ENCODE measurements around the gene DCP1B.
"Not testable (repeated sequence)": the region's sequence is repeated elsewhere in the genome, so short reads cannot be mapped to it uniquely, and the experiment has no call there.

DCP1B gene

DNA sequence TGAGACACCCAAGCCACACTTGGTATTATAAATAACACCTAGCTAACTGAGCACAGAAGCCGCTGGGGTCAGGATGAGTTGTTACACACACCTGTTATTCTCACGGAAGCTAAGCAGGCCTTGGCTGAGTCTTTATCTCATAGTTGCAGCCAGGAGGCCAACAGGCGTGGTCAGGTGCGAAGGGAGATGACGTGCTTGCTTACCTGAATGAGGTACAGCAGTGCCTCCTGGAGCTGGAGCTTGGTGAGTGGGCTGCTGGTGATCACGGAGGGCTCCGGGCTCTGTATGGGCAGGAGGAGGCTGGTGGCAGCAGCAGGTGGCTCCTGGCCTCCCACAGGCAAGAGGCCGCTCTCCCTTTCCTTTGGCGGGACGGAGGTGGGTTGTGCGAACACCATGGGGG, 55.4 kb downstream of the DCP1B start:
- Histone ChIP-seq H3K4me1 (ENCODE audit: control insufficient read depth, insufficient read depth, low read length) (no peaks in the 10 kb centered on the region; the same call in 1 of the 2 replicates), H3K36me3 (ENCODE audit: control insufficient read depth, insufficient read depth, low read length) (peaks cover 13% of the 10 kb centered on the region; the same call in 1 of the 2 replicates), H3K27ac (ENCODE audit: low read length) (no peak overlapping the region), H3K4me3 (ENCODE audit: low read length) (no peak overlapping the region), H3K9me3 (ENCODE audit: control insufficient read depth, insufficient read depth, low read length) (no peaks in the 10 kb centered on the region), H3K27me3 (ENCODE audit: control insufficient read depth, insufficient read depth, low read length) (no peaks in the 10 kb centered on the region)
- no CpG with 5 or more reads among the region's 11 CpGs for WGBS (ENCODE audit: insufficient coverage, insufficient read length)
- no peak for DNase-seq (ENCODE audit: low read depth, low spot score)

GRCh38 chr12:1947081-1947480, 57.2 kb downstream of the DCP1B start:
- peaks cover 5% of the 10 kb centered on the region; the same call in 1 of the 2 replicates for H3K36me3 ChIP-seq (ENCODE audit: control insufficient read depth, insufficient read depth, low read length)
- H3K27me3 ChIP-seq (ENCODE audit: control insufficient read depth, insufficient read depth, low read length): no peaks in the 10 kb centered on the region
- peak overlapping the region; percentile 61 for H3K27ac ChIP-seq (ENCODE audit: low read length)
- no peaks in the 10 kb centered on the region for H3K9me3 ChIP-seq (ENCODE audit: control insufficient read depth, insufficient read depth, low read length)
- DNase-seq (ENCODE audit: low read depth, low spot score): no peak
- no CpG with 5 or more reads among the region's 1 CpG for WGBS (ENCODE audit: insufficient coverage, insufficient read length)
- H3K4me3 ChIP-seq (ENCODE audit: low read length): no peak overlapping the region
- no peaks in the 10 kb centered on the region; the same call in 1 of the 2 replicates for H3K4me1 ChIP-seq (ENCODE audit: control insufficient read depth, insufficient read depth, low read length)

DNA sequence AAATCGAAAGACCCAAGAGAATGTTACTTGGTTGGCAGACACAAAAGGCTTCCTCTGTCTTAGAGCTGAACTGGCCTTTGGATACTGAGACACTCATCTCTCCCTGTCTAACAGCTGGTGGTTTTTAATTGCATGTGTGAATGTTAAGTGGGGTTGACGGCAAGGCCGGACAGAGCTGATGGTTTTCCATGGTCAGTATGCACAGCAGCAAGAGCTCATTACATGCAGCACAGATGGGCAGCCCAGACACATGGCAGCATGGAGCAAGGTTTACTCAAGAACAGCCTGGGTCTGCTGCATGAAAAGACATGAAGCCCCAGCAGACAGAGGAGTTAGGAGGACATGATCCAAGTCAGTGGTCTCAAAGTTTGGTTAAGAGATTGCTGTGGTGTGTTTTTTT, 58.0 kb downstream of the DCP1B start:
- Histone ChIP-seq H3K4me3 (ENCODE audit: low read length) (no peak overlapping the region), H3K27ac (ENCODE audit: low read length) (no peak overlapping the region), H3K4me1 (ENCODE audit: control insufficient read depth, insufficient read depth, low read length) (no peaks in the 10 kb centered on the region; the same call in 1 of the 2 replicates), H3K36me3 (ENCODE audit: control insufficient read depth, insufficient read depth, low read length) (0 out of 2 replicates have a peak, but pooled peaks cover 5% of the 10 kb centered on the region), H3K9me3 (ENCODE audit: control insufficient read depth, insufficient read depth, low read length) (no peaks in the 10 kb centered on the region), H3K27me3 (ENCODE audit: control insufficient read depth, insufficient read depth, low read length) (no peaks in the 10 kb centered on the region)
- no peak for DNase-seq (ENCODE audit: low read depth, low spot score)
- no CpG with 5 or more reads among the region's 3 CpGs for WGBS (ENCODE audit: insufficient coverage, insufficient read length)

- WGBS (ENCODE audit: insufficient coverage, insufficient read length): no CpG with 5 or more reads among the region's 5 CpGs
These were observed 58.8 kb downstream of the DCP1B start for GRCh38 chr12:1945502-1945901.

DNA sequence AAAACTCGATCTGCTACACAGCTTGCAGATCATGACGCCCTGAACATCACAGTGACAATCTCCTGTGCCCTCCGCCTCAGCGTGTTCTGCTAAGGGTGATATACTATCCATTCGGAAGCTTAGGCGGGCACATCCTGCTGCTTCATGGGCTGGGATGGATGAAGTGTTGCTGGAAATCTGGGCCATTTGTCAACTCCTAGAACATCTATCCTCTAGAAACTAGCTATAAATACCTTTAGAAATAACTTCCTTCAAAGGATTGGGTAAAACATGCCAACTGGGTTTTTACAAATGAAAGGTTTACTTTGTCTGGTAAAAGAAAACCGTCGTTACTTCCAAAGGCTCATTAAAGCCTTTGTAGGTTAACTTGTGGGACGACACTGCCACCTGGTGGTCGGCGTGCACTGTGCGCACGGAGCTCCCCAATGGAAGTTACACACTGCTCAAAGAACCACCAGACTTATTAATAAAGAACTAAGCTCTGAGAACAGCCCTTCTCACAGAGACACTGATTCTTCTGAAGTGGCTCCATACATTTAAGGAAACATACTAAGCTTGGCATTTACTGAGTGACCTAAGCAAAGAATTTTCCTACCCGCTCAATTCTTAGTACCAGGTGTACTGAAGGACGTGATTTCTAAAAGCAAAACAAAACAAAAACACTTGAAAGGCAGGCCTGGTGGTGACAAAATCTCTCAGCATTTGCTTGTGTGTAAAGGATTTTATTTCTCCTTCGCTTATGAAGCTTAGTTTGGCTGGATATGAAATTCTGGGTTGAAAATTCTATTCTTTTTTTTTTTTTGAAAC, 64.3 kb downstream of the DCP1B start:
- no peak overlapping the region for H3K27ac ChIP-seq (ENCODE audit: low read length)
- no peak overlapping the region for H3K4me3 ChIP-seq (ENCODE audit: low read length)

More at GRCh38 chr12:1945502-1945901, 58.8 kb downstream of the DCP1B start:
- H3K4me3 ChIP-seq (ENCODE audit: low read length); H3K27ac ChIP-seq (ENCODE audit: low read length); H3K36me3 ChIP-seq (ENCODE audit: control insufficient read depth, insufficient read depth, low read length); H3K9me3 ChIP-seq (ENCODE audit: control insufficient read depth, insufficient read depth, low read length); DNase-seq (ENCODE audit: low read depth, low spot score); H3K4me1 ChIP-seq (ENCODE audit: control insufficient read depth, insufficient read depth, low read length); H3K27me3 ChIP-seq (ENCODE audit: control insufficient read depth, insufficient read depth, low read length): not testable (repeated sequence)

DNA sequence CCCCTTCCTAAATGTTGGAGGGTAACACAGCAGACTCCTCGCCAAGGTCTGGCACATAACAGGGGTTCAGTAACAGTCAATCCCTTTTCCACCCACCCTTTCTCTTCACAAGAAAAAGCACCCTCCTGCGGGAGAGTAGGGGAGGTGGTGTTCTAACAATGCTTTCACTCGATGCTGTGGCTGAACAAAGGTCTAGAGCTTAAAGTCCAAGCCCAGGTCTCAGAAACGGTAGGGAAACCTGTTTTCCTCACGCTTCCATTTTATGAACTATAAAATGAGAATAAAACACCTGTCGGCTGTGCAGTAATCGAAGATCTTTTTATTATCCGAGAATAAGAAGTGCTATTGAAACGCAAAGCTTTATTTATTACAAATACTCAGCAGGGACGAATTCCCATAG, 64.9 kb downstream of the DCP1B start:
- no peak for DNase-seq (ENCODE audit: low read depth, low spot score)
- no peak overlapping the region for H3K4me3 ChIP-seq (ENCODE audit: low read length)
- H3K36me3 ChIP-seq (ENCODE audit: control insufficient read depth, insufficient read depth, low read length): no peaks in the 10 kb centered on the region
- H3K9me3 ChIP-seq (ENCODE audit: control insufficient read depth, insufficient read depth, low read length): no peaks in the 10 kb centered on the region
- H3K4me1 ChIP-seq (ENCODE audit: control insufficient read depth, insufficient read depth, low read length): no peaks in the 10 kb centered on the region; the same call in 1 of the 2 replicates
- H3K27me3 ChIP-seq (ENCODE audit: control insufficient read depth, insufficient read depth, low read length): no peaks in the 10 kb centered on the region
- H3K27ac ChIP-seq (ENCODE audit: low read length): no peak overlapping the region
- WGBS (ENCODE audit: insufficient coverage, insufficient read length): no CpG with 5 or more reads among the region's 10 CpGs

More for the DNA sequence above, 64.3 kb downstream of the DCP1B start:
- Histone ChIP-seq H3K27me3 (ENCODE audit: control insufficient read depth, insufficient read depth, low read length) (no peaks in the 10 kb centered on the region), H3K36me3 (ENCODE audit: control insufficient read depth, insufficient read depth, low read length) (no peaks in the 10 kb centered on the region), H3K9me3 (ENCODE audit: control insufficient read depth, insufficient read depth, low read length) (no peaks in the 10 kb centered on the region), H3K4me1 (ENCODE audit: control insufficient read depth, insufficient read depth, low read length) (no peaks in the 10 kb centered on the region; the same call in 1 of the 2 replicates)
- DNase-seq (ENCODE audit: low read depth, low spot score): peak; percentile 58
- no CpG with 5 or more reads among the region's 16 CpGs for WGBS (ENCODE audit: insufficient coverage, insufficient read length)

- no CpG with 5 or more reads among the region's 12 CpGs for WGBS (ENCODE audit: insufficient coverage, insufficient read length)
- no peak for DNase-seq (ENCODE audit: low read depth, low spot score)
- no peak overlapping the region for H3K27ac ChIP-seq (ENCODE audit: low read length)
- no peaks in the 10 kb centered on the region; the same call in 1 of the 2 replicates for H3K4me1 ChIP-seq (ENCODE audit: control insufficient read depth, insufficient read depth, low read length)
- no peaks in the 10 kb centered on the region for H3K27me3 ChIP-seq (ENCODE audit: control insufficient read depth, insufficient read depth, low read length)
- H3K4me3 ChIP-seq (ENCODE audit: low read length): no peak overlapping the region
- H3K36me3 ChIP-seq (ENCODE audit: control insufficient read depth, insufficient read depth, low read length): no peaks in the 10 kb centered on the region
- H3K9me3 ChIP-seq (ENCODE audit: control insufficient read depth, insufficient read depth, low read length): no peaks in the 10 kb centered on the region
These were observed 66.6 kb downstream of the DCP1B start for GRCh38 chr12:1937481-1938224.

GRCh38 chr12:1936406-1937320, 67.6 kb downstream of the DCP1B start:
- Histone ChIP-seq H3K36me3 (ENCODE audit: control insufficient read depth, insufficient read depth, low read length) (no peaks in the 10 kb centered on the region), H3K27ac (ENCODE audit: low read length) (no peak overlapping the region), H3K9me3 (ENCODE audit: control insufficient read depth, insufficient read depth, low read length) (no peaks in the 10 kb centered on the region), H3K4me1 (ENCODE audit: control insufficient read depth, insufficient read depth, low read length) (no peaks in the 10 kb centered on the region; the same call in 1 of the 2 replicates), H3K4me3 (ENCODE audit: low read length) (no peak overlapping the region), H3K27me3 (ENCODE audit: control insufficient read depth, insufficient read depth, low read length) (no peaks in the 10 kb centered on the region)
- WGBS (ENCODE audit: insufficient coverage, insufficient read length): no CpG with 5 or more reads among the region's 25 CpGs
- DNase-seq (ENCODE audit: low read depth, low spot score): no peak

- Histone ChIP-seq H3K27me3 (ENCODE audit: control insufficient read depth, insufficient read depth, low read length) (no peaks in the 10 kb centered on the region), H3K4me1 (ENCODE audit: control insufficient read depth, insufficient read depth, low read length) (no peaks in the 10 kb centered on the region; the same call in 1 of the 2 replicates), H3K9me3 (ENCODE audit: control insufficient read depth, insufficient read depth, low read length) (no peaks in the 10 kb centered on the region), H3K4me3 (ENCODE audit: low read length) (no peak overlapping the region; the same call in 1 of the 2 replicates), H3K36me3 (ENCODE audit: control insufficient read depth, insufficient read depth, low read length) (no peaks in the 10 kb centered on the region), H3K27ac (ENCODE audit: low read length) (no peak overlapping the region)
- no peak for DNase-seq (ENCODE audit: low read depth, low spot score)
- no CpG with 5 or more reads among the region's 21 CpGs for WGBS (ENCODE audit: insufficient coverage, insufficient read length)
These were observed 68.4 kb downstream of the DCP1B start for GRCh38 chr12:1935700-1936378.

All from iPS DF 6.9 (cell line).